H1 (cell line): ENCODE measurements around the gene PRR29. TPM values are rescaled to one million over a fixed set of nuclear protein-coding genes. Genes with fewer than 3 reads are reported as not detected.

Experiments used
- CTCF ChIA-PET: fragments of 300-600 bp; sonication (Branson Sonifier 250); formaldehyde crosslinking; loops from one replicate; lab custom pipeline; 2021; ENCODE audit not compliant: partially characterized antibody; lab: Charles Lee
- POLR2A ChIA-PET: fragments of 300-600 bp; sonication (Branson Sonifier 250); formaldehyde crosslinking; loops from one replicate; lab custom pipeline; 2021; ENCODE audit warnings: inconsistent platforms; ENCODE audit not compliant: partially characterized antibody; lab: Charles Lee
- DNase-seq, 2 experiments: peaks; one replicate each; pipeline versions ENCODE4 v3.0.0 to v3.0.0-alpha.2; 2010 to 2022; ENCODE audit warnings: low spot score in 2 of 2, low read depth in 1 of 2, mixed read lengths in 1 of 2
- FAIRE-seq: peaks from 2 replicates; lab custom pipeline; 2011; peaks lifted over from hg19 to GRCh38; lab: Jason Lieb, UNC
- H2AFZ ChIP-seq: 2 replicates; pipeline ENCODE4 v1.8.1; 2012; ENCODE audit warnings: low read length, inconsistent platforms
- H2AK5ac ChIP-seq: 2 replicates; pipeline ENCODE4 v1.6.1; 2013; ENCODE audit warnings: low read depth, low read length
- H2BK120ac ChIP-seq: replicated peaks from 2 replicates; pipeline ENCODE3; 2013; ENCODE audit warnings: low read depth, low read length, inconsistent platforms
- H2BK12ac ChIP-seq: 2 replicates; pipeline ENCODE4 v1.6.1; 2013; ENCODE audit warnings: low read depth, low read length
- H2BK15ac ChIP-seq: 2 replicates; pipeline ENCODE4 v1.6.1; 2013; ENCODE audit warnings: low read length
- H2BK20ac ChIP-seq: 2 replicates; pipeline ENCODE4 v1.6.1; 2013; ENCODE audit warnings: low read length
- H2BK5ac ChIP-seq: 2 replicates; pipeline ENCODE4 v1.6.1; 2013; ENCODE audit warnings: low read depth, low read length
- H3K14ac ChIP-seq: 2 replicates; pipeline ENCODE4 v1.6.1; 2013; ENCODE audit warnings: inconsistent platforms; ENCODE audit not compliant: insufficient read length
- H3K18ac ChIP-seq: 2 replicates; pipeline ENCODE4 v1.6.1; 2013; ENCODE audit warnings: low read length; ENCODE audit errors: extremely low read depth
- H3K23ac ChIP-seq: 2 replicates; pipeline ENCODE4 v1.6.1; 2013; ENCODE audit warnings: inconsistent platforms; ENCODE audit not compliant: insufficient read length
- H3K23me2 ChIP-seq: 2 replicates; pipeline ENCODE4 v1.6.1; 2013; ENCODE audit warnings: low read depth, low read length
- H3K27ac ChIP-seq: 2 replicates; pipeline ENCODE4 v1.6.1; 2011; ENCODE audit warnings: low read depth, low read length, inconsistent platforms
- H3K27me3 ChIP-seq, 4 experiments: replicated peaks in 1 of 4; 1 replicate in 1 of 4; 2 replicates in 3 of 4; pipeline versions ENCODE4 v1.6.1 to v1.8.1; 2011 to 2013; ENCODE audit warnings: low read length in 3 of 4, mild to moderate bottlenecking in 3 of 4, inconsistent platforms in 2 of 4, mixed read lengths in 2 of 4, moderate library complexity in 1 of 4; ENCODE audit not compliant: control insufficient read depth in 3 of 4, insufficient read depth in 3 of 4; ENCODE audit errors: extremely low read depth in 1 of 4
- H3K36me3 ChIP-seq, 4 experiments: 2 replicates each; pipeline versions ENCODE4 v1.6.1 to v1.8.1; 2011 to 2013; ENCODE audit warnings: mild to moderate bottlenecking in 4 of 4, low read length in 3 of 4, moderate library complexity in 2 of 4, control low read depth in 1 of 4, inconsistent platforms in 1 of 4; ENCODE audit not compliant: insufficient read depth in 4 of 4, control insufficient read depth in 2 of 4
- H3K4ac ChIP-seq: replicated peaks from 2 replicates; pipeline ENCODE3; 2013; ENCODE audit warnings: low read length, low read depth, mixed read lengths, inconsistent platforms; ENCODE audit not compliant: insufficient read length
- H3K4me1 ChIP-seq, 4 experiments: replicated peaks in 1 of 4; 1 replicate in 1 of 4; 2 replicates in 3 of 4; pipeline versions ENCODE4 v1.6.1 to v1.8.1; 2011 to 2013; ENCODE audit warnings: low read length in 3 of 4, inconsistent platforms in 2 of 4, mixed read lengths in 1 of 4; ENCODE audit not compliant: insufficient read depth in 4 of 4, control insufficient read depth in 3 of 4
- H3K4me2 ChIP-seq, 2 experiments: 2 replicates each; pipeline versions ENCODE4 v1.6.1 to v1.8.1; 2011 to 2013; ENCODE audit warnings: low read depth in 2 of 2, low read length in 2 of 2, control low read depth in 1 of 2, inconsistent platforms in 1 of 2, mild to moderate bottlenecking in 1 of 2; ENCODE audit not compliant: insufficient read depth in 1 of 2
- H3K4me3 ChIP-seq, 4 experiments: fragments of 200-600, 300-600 bp in 1 of 4; sonication (generic), shearing (Covaris generic), sonication (Bioruptor Twin) in 1 of 4; 2 replicates each; pipeline versions ENCODE4 v1.5.1 to v1.8.1; 2011 to 2016; ENCODE audit warnings: low read length in 4 of 4, low read depth in 3 of 4, control low read depth in 2 of 4, inconsistent platforms in 2 of 4, mild to moderate bottlenecking in 2 of 4, mixed read lengths in 1 of 4, moderate library complexity in 1 of 4; ENCODE audit not compliant: insufficient read depth in 2 of 4; ENCODE audit errors: extremely low read depth in 1 of 4
- H3K56ac ChIP-seq: replicated peaks from 2 replicates; pipeline ENCODE3; 2013; ENCODE audit warnings: low read depth, mild to moderate bottlenecking, mixed read lengths, low read length, inconsistent platforms; ENCODE audit not compliant: insufficient read length
- H3K79me1 ChIP-seq: 2 replicates; pipeline ENCODE4 v1.6.1; 2013; ENCODE audit warnings: low read depth, low read length, control low read depth
- H3K79me2 ChIP-seq, 2 experiments: 2 replicates each; pipeline versions ENCODE4 v1.6.1 to v1.8.1; 2012 to 2013; ENCODE audit warnings: low read length in 2 of 2, mild to moderate bottlenecking in 2 of 2, inconsistent platforms in 1 of 2; ENCODE audit not compliant: insufficient read depth in 2 of 2, control insufficient read depth in 1 of 2
- H3K9ac ChIP-seq, 4 experiments: replicated peaks in 1 of 4; 1 replicate in 1 of 4; 2 replicates in 3 of 4; pipeline versions ENCODE4 v1.6.1 to v1.8.1; 2011 to 2013; ENCODE audit warnings: low read depth in 3 of 4, low read length in 3 of 4, control low read depth in 2 of 4, mild to moderate bottlenecking in 2 of 4, moderate library complexity in 2 of 4, inconsistent platforms in 1 of 4; ENCODE audit errors: extremely low read depth in 1 of 4
- H3K9me3 ChIP-seq, 2 experiments: 2 replicates each; pipeline versions ENCODE4 v1.6.1 to v1.8.1; 2012 to 2013; ENCODE audit warnings: mild to moderate bottlenecking in 2 of 2, moderate library complexity in 2 of 2, control low read depth in 1 of 2, inconsistent platforms in 1 of 2, low read depth in 1 of 2, low read length in 1 of 2, mixed read lengths in 1 of 2; ENCODE audit not compliant: insufficient read depth in 2 of 2
- H4K20me1 ChIP-seq, 2 experiments: replicated peaks in 1 of 2; 2 replicates each; pipeline versions ENCODE3 to v1.8.1; 2011 to 2013; ENCODE audit warnings: inconsistent platforms in 2 of 2, low read length in 2 of 2, mild to moderate bottlenecking in 1 of 2; ENCODE audit not compliant: insufficient read depth in 2 of 2, control insufficient read depth in 1 of 2
- H4K5ac ChIP-seq: 2 replicates; pipeline ENCODE4 v1.6.1; 2013; ENCODE audit warnings: low read length, low read depth, mixed read lengths, inconsistent platforms; ENCODE audit not compliant: insufficient read length
- H4K8ac ChIP-seq: 2 replicates; pipeline ENCODE4 v1.8.0; 2013; ENCODE audit warnings: mild to moderate bottlenecking, moderate library complexity, low read length, inconsistent platforms; ENCODE audit not compliant: insufficient read depth; ENCODE audit errors: extremely low read depth
- H4K91ac ChIP-seq: replicated peaks from 2 replicates; pipeline ENCODE3; 2013; ENCODE audit warnings: low read length, mixed read lengths, inconsistent platforms; ENCODE audit not compliant: insufficient read length
- CBX8 ChIP-seq: fragments of 300-800, 300-1000 bp; sonication (generic); IDR thresholded peaks from 2 replicates; pipeline ENCODE4 v1.7.1; 2016; ENCODE audit warnings: low read depth, low read length, borderline replicate concordance
- EZH2 ChIP-seq: fragments of 200-600 bp; sonication (generic); IDR thresholded peaks from 2 replicates; pipeline ENCODE4 v1.7.1; 2012; ENCODE audit warnings: low read depth, mild to moderate bottlenecking, moderate library complexity, low read length, inconsistent platforms; ENCODE audit not compliant: severe bottlenecking
- FOSL1 ChIP-seq: IDR thresholded peaks from 2 replicates; pipeline ENCODE4 v1.6.1; 2011; ENCODE audit warnings: mild to moderate bottlenecking, low read depth, low read length, moderate library complexity; ENCODE audit not compliant: insufficient read depth
- HDAC2 ChIP-seq, 2 experiments: fragments of 300-600 bp in 1 of 2; sonication (generic) in 1 of 2; IDR thresholded peaks; 2 replicates each; pipeline ENCODE4 v1.6.1; 2011 to 2012; ENCODE audit warnings: low read depth in 2 of 2, low read length in 2 of 2, mild to moderate bottlenecking in 2 of 2, moderate library complexity in 2 of 2, borderline replicate concordance in 1 of 2, inconsistent platforms in 1 of 2
- KDM4A ChIP-seq: IDR thresholded peaks from one replicate; pipeline ENCODE4 v1.7.1; 2012; ENCODE audit warnings: low read depth, mild to moderate bottlenecking, moderate library complexity, low read length, inconsistent platforms; ENCODE audit not compliant: severe bottlenecking
- POU5F1 ChIP-seq: IDR thresholded peaks from 2 replicates; pipeline ENCODE4 v1.6.1; 2011; ENCODE audit warnings: low read depth, mild to moderate bottlenecking, low read length, moderate library complexity
- RBBP5 ChIP-seq: IDR thresholded peaks from 2 replicates; pipeline ENCODE4 v1.7.1; 2012; ENCODE audit warnings: low read depth, mild to moderate bottlenecking, inconsistent platforms, low read length, moderate library complexity, borderline replicate concordance
- SIRT6 ChIP-seq: IDR thresholded peaks from one replicate; pipeline ENCODE4 v1.7.1; 2012; ENCODE audit warnings: low read length, inconsistent platforms
- SP2 ChIP-seq: IDR thresholded peaks from 2 replicates; pipeline ENCODE4 v1.6.1; 2012; ENCODE audit warnings: mild to moderate bottlenecking, low read length, inconsistent platforms
- TAF1 ChIP-seq: IDR thresholded peaks from 2 replicates; pipeline ENCODE4 v1.6.1; 2011; ENCODE audit warnings: mild to moderate bottlenecking, low read depth, low read length
- TAF7 ChIP-seq: optimal IDR thresholded peaks from 2 replicates; pipeline ENCODE3; 2011; ENCODE audit warnings: low read depth, mild to moderate bottlenecking, inconsistent platforms, low read length, moderate library complexity, borderline replicate concordance
- WGBS, 2 experiments: shearing (Covaris generic) in 1 of 2; methylation state at CpG; one replicate each; pipeline versions ENCODE4 v1.1.6 to v1.1.7; 2013 to 2015; ENCODE audit warnings: low lambda C conversion rate in 2 of 2, mixed read lengths in 2 of 2, inconsistent platforms in 1 of 2, low coverage in 1 of 2, missing lambda C conversion rate in 1 of 2; ENCODE audit not compliant: insufficient replicate concordance in 2 of 2, insufficient coverage in 1 of 2, insufficient read length in 1 of 2; ENCODE audit errors: extremely low coverage in 1 of 2, missing lambda C conversion rate in 1 of 2; 5-methylcytosine and 5-hydroxymethylcytosine counted together
- polyA plus RNA-seq, 7 experiments: library from polyadenylated mRNA; depleted of rRNA in 3 of 7; stranded (reverse) in 5 of 7; unstranded in 2 of 7; fragments of >200 nt in 5 of 7; fragments of 200-250 nt in 2 of 7; gene quantifications; 1 replicate in 5 of 7; 2 replicates in 1 of 7; 4 replicates in 1 of 7; pipeline versions ENCODE4 v1.2.1 to v1.2.3, GENCODE V29; 2011 to 2013; ENCODE audit warnings: missing spikeins in 2 of 7, mixed read lengths in 2 of 7
- total RNA-seq: library from RNA; stranded (reverse); fragmentation: NEBNext Ultra II Directional; extraction: Animal tissue kit (Norgen Biotek cat#: 25700); gene quantifications from 2 replicates; pipeline ENCODE4 v1.2.1, GENCODE V29; 2021

PRR29 gene
- total and polyA plus RNA-seq, 2 of the 8 experiments (the other 6 are each of a cell fraction or from before 2014, with no cell fraction given) = 0.67 to 0.83 TPM

DNA sequence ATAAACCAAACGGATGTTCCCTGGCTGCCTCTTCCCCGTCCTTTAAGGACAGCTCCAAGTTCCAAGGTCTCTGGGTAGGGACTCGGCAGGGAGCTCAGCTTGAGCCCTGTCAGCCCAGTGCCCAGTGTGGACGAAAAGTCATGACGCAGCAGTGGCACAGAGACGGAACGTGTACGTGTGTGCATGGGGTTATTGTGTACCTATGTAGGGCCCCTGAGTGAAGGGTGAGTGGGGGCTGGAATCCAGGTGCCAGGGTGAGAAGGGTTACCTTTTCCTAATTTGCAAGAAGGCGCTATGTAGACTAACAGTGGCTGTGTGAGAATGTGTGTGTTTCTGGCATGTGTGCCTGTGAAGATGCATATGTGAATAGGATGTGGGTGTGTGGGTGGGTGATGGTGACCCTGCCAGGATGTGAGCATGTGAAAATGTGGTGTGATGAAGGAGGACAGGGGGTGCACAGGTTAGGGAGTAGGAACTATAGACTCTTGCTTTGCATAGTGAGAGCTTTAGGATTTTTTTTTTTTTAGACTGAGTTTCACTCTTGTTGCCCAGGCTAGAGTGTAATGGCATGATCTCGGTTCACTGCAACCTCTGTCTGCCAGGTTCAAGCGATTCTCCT is 31.4 kb upstream of the PRR29 start:
- H4K20me1 ChIP-seq = no peaks in the 10 kb centered on the region
- H3K18ac ChIP-seq = no peak overlapping the region
- no peak overlapping the region for H4K5ac ChIP-seq
- no peak overlapping the region for H2AFZ ChIP-seq
- H4K8ac ChIP-seq = no peak overlapping the region; the same call in 1 of the 2 replicates
- no peak overlapping the region for H3K56ac ChIP-seq
- no peaks in the 10 kb centered on the region for H3K36me3 ChIP-seq
- DNase-seq (no peak), FAIRE-seq (no peak)
- H3K14ac ChIP-seq = no peak overlapping the region
- H3K9ac ChIP-seq = no peak overlapping the region
- no peak overlapping the region for H3K4me2 ChIP-seq
- no peak overlapping the region for H2BK15ac ChIP-seq
- H4K91ac ChIP-seq = no peak overlapping the region
- H2BK12ac ChIP-seq = no peak overlapping the region
- WGBS, 2 experiments = 88% methylated on average over 11 of the region's 11 CpGs; no CpG with 5 or more reads in 1 of the 2 experiments
- ChIA-PET POLR2A (interaction anchor here (0.7 to 1.5 kb wide), 2 partner anchors 12 to 179 kb away, joined by 3 to 8 read pairs; no protein-coding TSS in a partner anchor), CTCF (interaction anchor here (0.6 to 2.6 kb wide), 10 partner anchors 9 to 58 kb away, joined by 3 to 11 read pairs (median 7); partner anchors contain the start of gene GH1)
- peaks cover 0 to 10% (median 4%) of the 10 kb centered on the region in 4 experiments; a peak in 6 of 7 replicates for H3K4me1 ChIP-seq
- no peak overlapping the region for H3K4me3 ChIP-seq
- H3K4ac ChIP-seq = no peak overlapping the region
- no peak overlapping the region for H2BK5ac ChIP-seq
- H3K79me2 ChIP-seq = no peaks in the 10 kb centered on the region
- no peak overlapping the region for H2BK20ac ChIP-seq
- H3K27me3 ChIP-seq = no peaks in the 10 kb centered on the region
- H3K9me3 ChIP-seq = no peaks in the 10 kb centered on the region; a peak in 1 of 4 replicates
- no peaks in the 10 kb centered on the region for H3K79me1 ChIP-seq
- H2AK5ac ChIP-seq = peak overlapping the region; percentile 15
- no peak overlapping the region for H3K27ac ChIP-seq
- no peak overlapping the region for H2BK120ac ChIP-seq
- no peaks in the 10 kb centered on the region for H3K23me2 ChIP-seq
- no peak overlapping the region for H3K23ac ChIP-seq
- TF ChIP-seq SP2 = no peak
- TF ChIP-seq SIRT6 = no peak
- no peak for TF ChIP-seq EZH2
- no peak for TF ChIP-seq FOSL1
- no peak for TF ChIP-seq TAF7
- no peak for TF ChIP-seq HDAC2 (IDR thresholded peaks at IDR 0.05; ENCODE audit: borderline replicate concordance in 1 of 2, low read depth in 2 of 2, low read length in 2 of 2)
- no peak for TF ChIP-seq RBBP5
- TF ChIP-seq KDM4A = no peak
- no peak for TF ChIP-seq CBX8
- TF ChIP-seq POU5F1 = no peak
- no peak for TF ChIP-seq TAF1
